ENCODE results near the gene TRIP10.

The TRIP10 gene

DNA sequence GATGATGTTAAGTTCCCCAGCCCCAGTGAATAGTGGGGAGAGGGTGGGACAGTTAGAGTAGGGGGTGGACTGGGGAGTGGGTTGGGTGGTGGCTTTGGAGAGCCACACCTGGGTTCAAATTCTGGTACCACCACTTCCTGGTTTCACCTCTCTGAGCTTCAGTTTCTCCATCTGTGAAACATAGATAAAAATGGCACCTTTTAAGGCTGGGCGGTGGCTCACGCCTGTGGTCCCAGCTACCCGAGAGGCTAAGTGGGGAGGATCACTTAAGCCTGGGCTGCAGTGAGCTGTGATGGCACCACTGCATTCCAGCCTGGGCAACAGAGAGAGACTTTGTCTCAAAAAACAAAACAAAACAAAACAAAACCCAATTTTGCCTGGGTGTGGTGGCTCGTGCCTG is 38.9 kb downstream of the TRIP10 start:
- DNase-seq (ENCODE audit: low read depth): no peak
- H3K4me3 ChIP-seq (ENCODE audit: low read depth, low read length): no peak overlapping the region
- TF ChIP-seq, protein P1, sequence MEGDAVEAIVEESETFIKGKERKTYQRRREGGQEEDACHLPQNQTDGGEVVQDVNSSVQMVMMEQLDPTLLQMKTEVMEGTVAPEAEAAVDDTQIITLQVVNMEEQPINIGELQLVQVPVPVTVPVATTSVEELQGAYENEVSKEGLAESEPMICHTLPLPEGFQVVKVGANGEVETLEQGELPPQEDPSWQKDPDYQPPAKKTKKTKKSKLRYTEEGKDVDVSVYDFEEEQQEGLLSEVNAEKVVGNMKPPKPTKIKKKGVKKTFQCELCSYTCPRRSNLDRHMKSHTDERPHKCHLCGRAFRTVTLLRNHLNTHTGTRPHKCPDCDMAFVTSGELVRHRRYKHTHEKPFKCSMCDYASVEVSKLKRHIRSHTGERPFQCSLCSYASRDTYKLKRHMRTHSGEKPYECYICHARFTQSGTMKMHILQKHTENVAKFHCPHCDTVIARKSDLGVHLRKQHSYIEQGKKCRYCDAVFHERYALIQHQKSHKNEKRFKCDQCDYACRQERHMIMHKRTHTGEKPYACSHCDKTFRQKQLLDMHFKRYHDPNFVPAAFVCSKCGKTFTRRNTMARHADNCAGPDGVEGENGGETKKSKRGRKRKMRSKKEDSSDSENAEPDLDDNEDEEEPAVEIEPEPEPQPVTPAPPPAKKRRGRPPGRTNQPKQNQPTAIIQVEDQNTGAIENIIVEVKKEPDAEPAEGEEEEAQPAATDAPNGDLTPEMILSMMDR (IDR thresholded peaks at IDR 0.05; ENCODE audit: control insufficient read depth, extremely low read depth, insufficient read depth): no peak

DNA sequence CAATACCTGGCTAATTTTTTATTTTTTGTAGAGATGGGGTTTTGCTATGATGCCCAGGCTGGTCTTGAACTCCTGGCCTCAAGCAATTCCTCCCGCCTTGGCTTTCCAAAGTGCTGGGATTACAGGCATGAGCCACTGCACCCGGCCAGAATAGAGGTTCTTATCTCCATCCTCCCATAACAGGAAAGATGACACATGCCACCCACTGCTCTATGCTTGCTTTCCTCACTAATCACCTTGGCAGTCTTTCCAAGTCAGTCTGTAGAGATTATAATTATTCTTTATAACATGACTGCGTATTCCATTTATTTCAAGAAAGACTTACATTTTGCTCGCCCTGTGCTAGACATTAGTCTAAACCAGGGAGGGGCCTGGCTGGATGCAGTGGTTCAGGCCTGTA is 39.7 kb downstream of the TRIP10 start:
- DNase-seq (ENCODE audit: low read depth): no peak
- TF ChIP-seq, protein P1 (IDR thresholded peaks at IDR 0.05; ENCODE audit: control insufficient read depth, extremely low read depth, insufficient read depth): no peak
- no peak overlapping the region for H3K4me3 ChIP-seq (ENCODE audit: low read depth, low read length)

DNA sequence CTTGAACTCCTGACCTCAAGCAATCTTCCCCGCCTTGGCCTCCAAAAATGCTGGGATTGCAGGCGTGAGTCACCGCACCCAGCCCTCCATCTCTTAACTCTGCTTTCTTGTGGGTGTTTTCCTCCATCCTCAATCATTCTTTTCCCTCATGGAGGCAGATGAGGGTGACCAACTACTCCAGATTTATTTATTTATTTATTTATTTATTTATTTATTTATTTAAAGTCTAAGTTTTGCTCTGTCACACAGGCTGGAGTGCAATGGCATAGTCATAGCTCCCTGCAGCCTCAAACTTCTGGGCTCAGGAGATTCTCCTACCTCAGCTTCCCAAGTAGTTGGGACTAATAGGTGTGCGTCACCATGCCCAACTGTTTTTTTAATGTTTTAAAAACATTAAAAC is 47.9 kb downstream of the TRIP10 start:
- TF ChIP-seq, protein P1 (IDR thresholded peaks at IDR 0.05; ENCODE audit: control insufficient read depth, extremely low read depth, insufficient read depth): no peak
- DNase-seq (ENCODE audit: low read depth): no peak
- H3K4me3 ChIP-seq (ENCODE audit: low read depth, low read length): no peak overlapping the region

DNA sequence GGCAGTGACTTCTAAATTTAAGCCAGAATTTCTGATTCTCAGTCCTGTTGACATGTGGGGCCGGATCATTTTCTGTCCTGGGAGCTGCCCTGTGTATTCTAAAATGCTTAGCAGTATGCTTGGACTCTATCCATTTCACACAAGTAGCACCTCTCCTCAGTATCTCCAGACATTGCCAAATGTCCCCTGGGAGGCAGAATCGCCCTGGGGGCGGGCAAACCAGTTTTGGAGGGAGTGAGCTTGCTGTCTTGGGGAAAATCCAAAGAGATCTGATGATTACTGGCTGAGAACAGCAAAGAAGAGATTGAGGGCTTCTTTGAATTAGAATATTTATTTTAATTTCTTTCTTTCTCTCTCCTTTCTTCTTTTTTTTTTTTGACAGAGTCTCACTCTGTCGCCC is 49.4 kb downstream of the TRIP10 start:
- DNase-seq (ENCODE audit: low read depth): no peak
- TF ChIP-seq, protein P1 (IDR thresholded peaks at IDR 0.05; ENCODE audit: control insufficient read depth, extremely low read depth, insufficient read depth): no peak
- H3K4me3 ChIP-seq (ENCODE audit: low read depth, low read length): no peak overlapping the region

DNA sequence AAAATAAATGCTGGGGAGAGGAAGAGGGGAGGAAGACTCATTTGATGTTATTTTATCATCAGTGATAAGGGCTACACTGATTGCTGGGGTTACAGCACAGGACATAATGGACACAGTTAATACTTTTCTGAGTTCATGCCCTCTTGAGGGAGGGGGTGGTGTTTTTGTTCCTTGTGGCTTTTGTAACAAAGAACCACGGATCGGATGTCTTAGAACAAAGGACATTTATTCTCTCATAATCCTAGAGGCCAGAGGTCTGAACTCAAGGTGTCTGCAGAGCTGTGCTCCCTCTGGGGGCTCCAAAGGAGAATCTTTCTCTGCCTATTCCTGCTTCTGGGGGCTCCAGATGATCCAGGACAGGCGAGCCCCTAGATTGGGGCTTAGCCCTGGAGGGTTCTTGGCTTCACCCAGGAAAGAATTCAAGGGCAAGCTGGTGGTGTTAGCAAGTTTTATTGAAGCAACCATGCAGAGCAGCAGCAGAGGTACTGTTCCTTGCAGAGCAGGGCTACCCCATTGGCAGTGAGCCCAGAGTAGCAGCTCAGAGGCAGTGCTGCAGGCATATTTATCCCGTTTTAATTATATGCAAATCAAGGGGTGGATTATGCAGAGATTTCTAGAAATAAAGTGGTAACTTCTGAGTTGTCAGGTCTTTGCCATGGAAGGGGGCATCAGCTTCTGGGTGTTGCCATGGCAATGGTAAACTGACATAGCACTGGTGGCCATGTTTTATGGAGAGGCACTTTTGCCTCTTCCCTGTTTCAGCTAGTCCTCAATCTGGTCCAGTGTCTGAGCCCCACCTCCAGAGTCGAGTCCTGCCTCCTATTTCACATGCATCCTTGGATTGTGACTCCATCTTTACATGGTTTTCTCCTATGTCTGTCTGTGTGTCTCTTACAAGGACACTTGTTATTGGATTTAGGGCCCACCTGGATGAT is 51.0 kb downstream of the TRIP10 start:
- DNase-seq (ENCODE audit: low read depth): no peak
- H3K4me3 ChIP-seq (ENCODE audit: low read depth, low read length): no peak overlapping the region
- TF ChIP-seq, protein P1 (IDR thresholded peaks at IDR 0.05; ENCODE audit: control insufficient read depth, extremely low read depth, insufficient read depth): no peak

DNA sequence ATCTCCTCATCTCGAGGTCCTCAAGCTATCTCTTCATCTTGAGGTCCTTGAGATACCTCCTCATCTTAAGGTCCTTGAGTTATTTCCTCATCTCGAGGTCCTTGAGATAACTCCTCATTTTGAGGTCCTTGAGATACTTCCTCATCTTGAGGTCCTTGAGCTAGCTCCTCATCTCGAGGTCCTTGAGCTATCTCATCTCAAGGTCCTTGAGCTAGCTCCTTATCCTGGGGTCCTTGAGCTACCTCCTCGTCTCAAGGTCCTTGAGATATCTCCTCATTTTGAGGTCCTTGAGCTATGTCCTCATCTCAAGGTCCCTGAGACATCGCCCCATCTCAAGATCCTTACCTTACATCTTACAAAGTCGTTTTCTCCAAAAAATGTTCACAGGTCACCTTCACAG is 51.8 kb downstream of the TRIP10 start:
- no peak for DNase-seq (ENCODE audit: low read depth)
- TF ChIP-seq, protein P1 (IDR thresholded peaks at IDR 0.05; ENCODE audit: control insufficient read depth, extremely low read depth, insufficient read depth): no peak
- no peak overlapping the region for H3K4me3 ChIP-seq (ENCODE audit: low read depth, low read length)
